ENCODE measurements around the gene LECT2. TPM values are rescaled to one million over a fixed set of nuclear protein-coding genes. Genes with fewer than 3 reads are reported as not detected.

Gene LECT2
- total RNA-seq, 1 donor from 2014 or later: not detected

DNA sequence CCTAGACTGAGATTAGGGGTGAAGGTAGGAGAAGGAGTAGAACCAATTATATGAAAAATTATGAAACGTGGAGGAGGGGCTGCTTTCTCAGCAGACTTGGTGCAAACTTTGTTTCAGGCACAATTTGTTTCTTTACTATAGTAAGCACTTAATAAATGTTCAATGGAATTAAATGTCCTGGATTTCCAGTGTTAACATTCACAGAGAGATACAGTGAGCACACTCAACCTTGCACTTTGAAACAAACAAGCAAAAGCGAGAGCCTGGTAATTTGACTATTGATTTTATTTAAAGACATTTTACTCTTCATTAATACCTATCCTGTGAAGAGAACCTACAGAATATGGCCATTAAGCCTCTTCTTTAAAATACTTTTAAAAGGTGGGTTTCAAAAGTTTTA is 933 bp downstream of the LECT2 start:
- H3K4me3 ChIP-seq: no peak overlapping the region
- H3K9me3 Mint-ChIP-seq: no peaks in the 10 kb centered on the region

DNA sequence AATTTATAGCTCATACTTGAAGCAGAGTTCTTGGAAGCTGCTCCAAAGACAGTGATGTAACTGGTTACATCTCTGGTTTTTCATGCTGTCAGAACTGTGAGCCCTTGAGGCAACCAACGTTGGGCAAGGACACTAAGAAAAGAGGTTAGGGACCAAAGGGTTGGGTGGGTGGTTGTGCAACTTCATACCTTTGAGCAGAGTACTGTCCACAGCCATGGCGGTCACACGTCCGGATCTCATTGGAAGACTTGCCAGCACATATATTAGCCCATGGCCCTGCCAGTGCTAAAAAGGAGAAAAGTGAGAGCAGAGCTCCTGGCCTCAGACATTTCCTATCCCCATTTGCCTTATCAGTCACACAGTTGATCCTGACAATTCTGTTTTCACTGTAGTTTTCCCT is 2.1 kb downstream of the LECT2 start:
- H3K27ac Mint-ChIP-seq: no peak overlapping the region
- Histone ChIP-seq H2AFZ (replicated peaks) (no peak overlapping the region), H4K20me1 (ENCODE audit: low read depth) (no peaks in the 10 kb centered on the region), H3K4me3 (no peak overlapping the region), H3K36me3 (no peaks in the 10 kb centered on the region), H3K9ac (no peak overlapping the region), H3K27me3 (peaks cover 36% of the 10 kb centered on the region), H3K4me1 (no peaks in the 10 kb centered on the region), H3K27ac (no peak overlapping the region), H3F3A (ENCODE audit: low read depth) (no peaks in the 10 kb centered on the region), H3K79me2 (ENCODE audit: low read depth) (no peaks in the 10 kb centered on the region), H3K4me2 (no peak overlapping the region), H3K9me3 (ENCODE audit: low read depth) (no peaks in the 10 kb centered on the region)
- no peak for DNase-seq (ENCODE audit: low spot score)
- no peak overlapping the region for H3K4me3 Mint-ChIP-seq
- H3K9me3 Mint-ChIP-seq: no peaks in the 10 kb centered on the region
- H3K36me3 Mint-ChIP-seq: no peaks in the 10 kb centered on the region
- TF ChIP-seq EZH2phosphoT487 (IDR thresholded peaks at IDR 0.05): no peak
- TF ChIP-seq, protein P1, sequence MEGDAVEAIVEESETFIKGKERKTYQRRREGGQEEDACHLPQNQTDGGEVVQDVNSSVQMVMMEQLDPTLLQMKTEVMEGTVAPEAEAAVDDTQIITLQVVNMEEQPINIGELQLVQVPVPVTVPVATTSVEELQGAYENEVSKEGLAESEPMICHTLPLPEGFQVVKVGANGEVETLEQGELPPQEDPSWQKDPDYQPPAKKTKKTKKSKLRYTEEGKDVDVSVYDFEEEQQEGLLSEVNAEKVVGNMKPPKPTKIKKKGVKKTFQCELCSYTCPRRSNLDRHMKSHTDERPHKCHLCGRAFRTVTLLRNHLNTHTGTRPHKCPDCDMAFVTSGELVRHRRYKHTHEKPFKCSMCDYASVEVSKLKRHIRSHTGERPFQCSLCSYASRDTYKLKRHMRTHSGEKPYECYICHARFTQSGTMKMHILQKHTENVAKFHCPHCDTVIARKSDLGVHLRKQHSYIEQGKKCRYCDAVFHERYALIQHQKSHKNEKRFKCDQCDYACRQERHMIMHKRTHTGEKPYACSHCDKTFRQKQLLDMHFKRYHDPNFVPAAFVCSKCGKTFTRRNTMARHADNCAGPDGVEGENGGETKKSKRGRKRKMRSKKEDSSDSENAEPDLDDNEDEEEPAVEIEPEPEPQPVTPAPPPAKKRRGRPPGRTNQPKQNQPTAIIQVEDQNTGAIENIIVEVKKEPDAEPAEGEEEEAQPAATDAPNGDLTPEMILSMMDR (IDR thresholded peaks at IDR 0.05): no peak
- TF ChIP-seq EZH2 (IDR thresholded peaks at IDR 0.05): no peak
- H3K4me1 Mint-ChIP-seq: no peaks in the 10 kb centered on the region
- H3K27me3 Mint-ChIP-seq (ENCODE audit: insufficient read depth, low read depth): peaks cover 6% of the 10 kb centered on the region

More for the DNA sequence above, 933 bp downstream of the LECT2 start:
- no peaks in the 10 kb centered on the region for H3F3A ChIP-seq (ENCODE audit: low read depth)
- H3K79me2 ChIP-seq (ENCODE audit: low read depth): no peaks in the 10 kb centered on the region
- H2AFZ ChIP-seq (replicated peaks): no peak overlapping the region
- no peak overlapping the region for H3K9ac ChIP-seq
- H3K27me3 ChIP-seq: peaks cover 36% of the 10 kb centered on the region
- H3K27ac ChIP-seq: no peak overlapping the region
- H3K4me1 Mint-ChIP-seq: no peaks in the 10 kb centered on the region
- H3K4me1 ChIP-seq: no peaks in the 10 kb centered on the region
- H4K20me1 ChIP-seq (ENCODE audit: low read depth): no peaks in the 10 kb centered on the region
- no peaks in the 10 kb centered on the region for H3K36me3 Mint-ChIP-seq
- no peak overlapping the region for H3K4me3 Mint-ChIP-seq
- no peak overlapping the region for H3K27ac Mint-ChIP-seq
- H3K27me3 Mint-ChIP-seq (ENCODE audit: insufficient read depth, low read depth): peaks cover 6% of the 10 kb centered on the region
- H3K4me2 ChIP-seq: no peak overlapping the region
- H3K36me3 ChIP-seq: no peaks in the 10 kb centered on the region
- no peaks in the 10 kb centered on the region for H3K9me3 ChIP-seq (ENCODE audit: low read depth)
- DNase-seq (ENCODE audit: low spot score): no peak
- TF ChIP-seq EZH2 (IDR thresholded peaks at IDR 0.05) (no peak), EZH2phosphoT487 (IDR thresholded peaks at IDR 0.05) (no peak)
- TF ChIP-seq, protein P1 (IDR thresholded peaks at IDR 0.05): no peak

DNA sequence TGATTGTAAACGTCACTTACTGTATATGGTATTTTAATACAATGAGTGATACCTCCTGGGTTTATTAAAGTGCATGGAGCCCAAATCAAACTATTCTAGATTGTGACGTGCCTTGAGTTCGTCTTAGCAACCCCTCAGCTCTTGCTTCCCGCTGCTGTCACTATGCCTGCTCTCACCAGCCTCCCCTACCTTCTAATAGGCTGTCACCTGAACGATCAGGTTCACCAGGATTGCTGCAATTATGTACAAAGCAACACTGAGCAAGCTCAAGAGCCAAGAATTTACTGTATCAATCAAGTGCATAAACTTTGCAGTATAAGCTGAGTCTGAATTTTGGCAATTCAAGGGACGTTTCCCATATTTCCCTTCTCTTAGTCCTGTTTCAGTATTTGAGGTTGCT is 3.0 kb downstream of the LECT2 start:
- H3K36me3 ChIP-seq: no peaks in the 10 kb centered on the region
- H4K20me1 ChIP-seq (ENCODE audit: low read depth): no peaks in the 10 kb centered on the region
- DNase-seq (ENCODE audit: low spot score): no peak
- H3K9ac ChIP-seq: no peak overlapping the region
- H3K27me3 ChIP-seq: peaks cover 36% of the 10 kb centered on the region
- no peak overlapping the region for H3K4me3 Mint-ChIP-seq
- H3K36me3 Mint-ChIP-seq: no peaks in the 10 kb centered on the region
- TF ChIP-seq EZH2 (IDR thresholded peaks at IDR 0.05) (no peak), EZH2phosphoT487 (IDR thresholded peaks at IDR 0.05) (no peak)
- TF ChIP-seq, protein P1 (IDR thresholded peaks at IDR 0.05): no peak
- H3K79me2 ChIP-seq (ENCODE audit: low read depth): no peaks in the 10 kb centered on the region
- H3K4me2 ChIP-seq: no peak overlapping the region
- no peak overlapping the region for H3K4me3 ChIP-seq
- H3K4me1 ChIP-seq: no peaks in the 10 kb centered on the region
- no peak overlapping the region for H3K27ac ChIP-seq
- no peak overlapping the region for H3K27ac Mint-ChIP-seq
- H2AFZ ChIP-seq (replicated peaks): no peak overlapping the region
- no peaks in the 10 kb centered on the region for H3K9me3 ChIP-seq (ENCODE audit: low read depth)
- H3K4me1 Mint-ChIP-seq: no peaks in the 10 kb centered on the region
- no peaks in the 10 kb centered on the region for H3K27me3 Mint-ChIP-seq (ENCODE audit: insufficient read depth, low read depth)
- H3K9me3 Mint-ChIP-seq: no peaks in the 10 kb centered on the region
- no peaks in the 10 kb centered on the region for H3F3A ChIP-seq (ENCODE audit: low read depth)

Data from neural progenitor cell (in vitro differentiated cells).